NOMO-1 treated with DMSO at 0.1 percent for 48 hours (cell line): ENCODE measurements around the gene C4orf50.

Experiments used
- DNase-seq: peaks from one replicate; lab custom pipeline; 2025; ENCODE audit not compliant: unreplicated experiment; lab: John Stamatoyannopoulos, UW

The C4orf50 gene

DNA sequence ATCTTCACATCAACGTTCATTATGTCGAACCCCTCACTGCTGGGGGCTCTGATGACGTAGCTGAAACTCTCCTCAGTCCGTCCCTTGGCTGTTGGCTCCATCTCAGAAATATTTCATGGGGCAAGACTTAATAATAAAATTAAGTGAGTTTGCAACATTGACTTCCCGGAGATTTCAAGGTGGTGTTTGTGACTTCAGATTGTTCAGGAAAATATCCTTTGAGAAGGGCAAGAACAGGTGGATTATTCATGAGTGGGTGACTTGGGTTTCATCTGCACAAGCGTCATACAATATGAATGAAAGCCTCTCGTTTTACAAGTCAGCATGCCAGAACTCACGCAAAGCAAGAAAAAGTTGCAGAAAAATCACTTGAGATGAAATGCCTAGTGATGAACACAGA, at the start of gene C4orf50:
C4orf50 (minus strand) TSS at position 101 of the 400 bp plus-strand sequence.
- no peak for DNase-seq

DNA sequence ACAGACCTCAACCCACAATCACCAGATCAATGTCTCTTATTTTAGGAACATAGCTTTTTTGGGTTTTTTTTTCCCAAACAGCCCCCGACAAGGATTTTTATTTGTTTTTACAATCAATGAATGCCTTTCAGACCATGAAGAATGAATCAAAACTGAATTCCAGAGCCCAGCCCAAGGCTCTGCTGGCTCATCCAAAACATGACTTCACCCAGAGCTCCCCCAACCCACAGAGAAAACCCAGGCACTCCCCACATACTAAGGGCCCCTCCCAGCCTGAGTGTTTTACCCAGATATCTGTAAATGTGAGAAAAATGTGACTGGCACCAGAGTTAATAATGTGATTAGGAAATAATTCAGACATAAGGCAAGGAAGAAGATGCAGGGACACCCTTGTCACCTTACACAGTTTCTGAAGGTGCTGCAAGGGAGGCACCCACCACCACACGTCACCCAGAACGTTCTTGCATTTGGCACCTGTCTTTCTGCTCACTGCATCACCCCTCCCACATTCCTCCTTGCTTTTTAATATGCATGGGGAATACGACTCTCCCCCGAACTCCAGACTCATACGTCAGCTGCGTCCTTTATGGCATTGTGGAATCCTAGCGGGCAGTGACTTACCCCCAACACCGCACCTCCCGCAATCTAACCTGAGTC, 47.8 kb upstream of the C4orf50 start:
- no peak for DNase-seq

DNA sequence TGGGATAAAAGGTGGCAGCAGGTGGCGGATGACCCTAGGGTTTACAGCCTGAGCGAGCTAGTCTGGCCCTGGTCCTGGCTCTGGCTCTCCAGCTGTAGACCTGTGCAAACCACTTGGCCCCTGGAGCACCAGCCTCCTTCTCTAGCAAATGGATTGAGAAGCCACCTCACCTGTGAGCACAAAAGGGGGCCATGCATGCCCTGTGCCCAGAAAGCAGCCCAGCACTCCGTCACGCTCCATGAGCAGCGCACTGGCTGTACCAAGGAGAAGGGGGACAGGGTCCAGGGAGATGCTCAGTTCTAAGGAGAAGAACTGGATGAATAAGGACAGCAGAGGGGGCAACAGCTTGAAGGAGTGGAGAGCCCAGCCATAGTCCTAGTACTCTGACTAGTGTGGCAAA, 46.9 kb upstream of the C4orf50 start:
- DNase-seq = no peak

DNA sequence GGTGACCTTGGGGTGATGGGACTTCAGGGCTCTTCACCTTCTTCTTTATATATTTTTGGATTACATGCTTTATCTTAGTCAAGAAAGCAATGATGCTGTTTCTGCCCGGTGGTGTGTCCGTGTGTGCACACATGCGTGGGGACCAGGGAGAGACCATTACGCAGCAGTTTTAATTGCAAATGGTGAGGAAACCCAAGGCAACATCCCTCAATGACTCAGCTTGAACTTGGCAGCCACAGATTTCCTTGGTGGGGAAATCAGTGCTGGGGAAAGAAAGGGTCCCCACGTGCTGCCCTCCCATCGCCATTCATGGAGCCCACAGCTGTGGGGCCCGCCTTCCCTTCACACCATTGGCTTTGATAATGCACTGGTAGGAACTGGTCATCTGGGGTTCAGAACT, 46.2 kb upstream of the C4orf50 start:
- DNase-seq = no peak

DNA sequence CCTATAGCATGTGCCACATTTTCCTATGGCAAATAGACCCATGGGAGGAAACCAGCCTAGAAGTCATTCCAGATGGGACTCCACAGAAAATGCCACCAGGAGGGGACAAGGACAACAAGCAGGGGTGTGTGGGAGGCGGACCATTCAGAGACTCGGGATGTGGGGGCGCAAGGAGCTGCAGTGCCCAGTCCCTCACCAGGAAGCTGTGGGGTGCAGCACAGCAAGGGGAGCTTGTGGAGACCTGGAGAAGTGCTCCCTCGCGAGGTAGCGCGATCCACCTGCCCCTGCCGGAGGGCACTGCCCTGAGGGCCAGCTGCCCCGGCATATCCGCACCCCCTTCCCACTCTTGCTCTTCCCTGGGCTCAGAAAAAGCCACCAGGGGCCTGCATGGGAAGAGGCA, 45.5 kb upstream of the C4orf50 start:
- DNase-seq = no peak

DNA sequence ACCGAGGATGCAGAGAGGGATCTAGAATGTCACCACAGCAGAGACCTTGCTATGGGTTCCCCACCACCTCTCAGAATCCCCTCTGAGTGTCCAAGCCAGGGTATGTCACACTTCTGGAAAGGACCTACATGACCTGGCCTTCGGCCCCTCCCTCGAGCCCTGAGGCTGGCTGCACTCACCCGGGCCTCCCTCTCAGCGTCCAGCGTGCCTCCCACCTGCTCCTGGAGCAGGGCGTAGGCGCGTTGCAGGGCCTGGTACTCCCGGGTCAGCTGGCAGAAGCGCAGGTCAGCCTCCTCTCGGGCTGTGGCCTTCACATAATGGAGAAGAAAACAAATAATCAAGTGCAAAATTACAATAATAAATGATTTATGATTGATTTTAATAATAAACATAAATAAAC, 43.9 kb upstream of the C4orf50 start:
- DNase-seq = no peak

DNA sequence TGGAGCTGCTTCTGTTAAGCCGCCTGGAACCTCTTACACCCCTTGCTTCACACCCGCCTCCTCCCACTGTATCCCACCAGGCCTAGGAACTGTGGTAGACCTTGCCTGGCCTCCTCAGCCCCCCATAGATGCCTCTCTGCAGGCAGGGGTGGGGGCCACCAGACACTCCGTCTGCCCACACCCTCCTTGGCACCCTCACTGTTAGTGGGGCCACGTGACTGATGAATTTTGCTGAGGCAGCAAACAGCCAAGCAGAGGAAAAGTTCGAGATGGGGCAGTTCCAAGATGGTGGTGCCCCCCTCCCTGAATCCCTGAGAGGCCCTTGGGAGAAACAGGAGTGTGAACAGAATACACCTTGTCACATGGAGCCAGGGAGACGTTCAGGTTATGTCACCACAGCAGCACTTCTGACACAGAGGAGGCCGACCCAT, 41.2 kb upstream of the C4orf50 start:
- DNase-seq = no peak

DNA sequence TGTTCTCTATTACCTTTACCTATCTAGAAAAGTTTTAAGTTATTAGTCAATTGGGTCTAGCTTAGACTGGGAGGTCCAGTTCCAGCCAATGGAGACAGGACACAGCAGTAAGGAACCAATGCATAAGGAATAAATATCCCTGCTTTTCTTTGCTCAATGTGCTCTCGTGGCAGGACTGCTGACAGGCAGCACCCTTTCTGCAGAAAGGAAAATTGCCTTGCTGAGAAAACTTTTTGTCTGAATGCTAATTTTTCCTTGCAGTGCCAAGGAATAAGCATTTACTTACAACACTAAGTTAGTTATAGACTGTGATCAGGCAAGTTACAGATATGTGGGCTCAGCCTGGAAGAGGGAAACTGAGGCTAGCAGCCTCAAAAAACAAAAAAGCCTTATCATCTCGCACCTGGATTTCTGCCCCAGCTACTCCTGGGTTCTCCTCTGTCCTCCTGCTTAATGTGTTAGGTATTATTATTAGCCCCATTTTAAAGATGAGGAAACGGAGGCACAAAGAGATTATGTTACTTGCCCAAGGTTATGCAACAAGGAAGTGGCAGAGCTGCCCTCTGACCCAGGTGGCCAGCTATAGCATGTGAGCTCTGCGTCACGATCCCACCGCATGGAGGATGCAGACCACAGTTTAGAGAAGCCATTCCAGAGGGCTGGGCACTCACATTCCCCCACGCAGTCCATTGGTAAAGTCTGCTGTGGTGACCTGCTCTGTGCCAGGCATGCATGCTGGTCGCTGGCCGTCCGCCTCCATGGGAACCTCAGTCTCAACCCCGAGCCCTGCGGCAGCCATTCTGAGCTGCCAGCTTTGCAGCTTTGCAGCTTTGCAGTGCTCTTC, 40.5 kb upstream of the C4orf50 start:
- DNase-seq = no peak

DNA sequence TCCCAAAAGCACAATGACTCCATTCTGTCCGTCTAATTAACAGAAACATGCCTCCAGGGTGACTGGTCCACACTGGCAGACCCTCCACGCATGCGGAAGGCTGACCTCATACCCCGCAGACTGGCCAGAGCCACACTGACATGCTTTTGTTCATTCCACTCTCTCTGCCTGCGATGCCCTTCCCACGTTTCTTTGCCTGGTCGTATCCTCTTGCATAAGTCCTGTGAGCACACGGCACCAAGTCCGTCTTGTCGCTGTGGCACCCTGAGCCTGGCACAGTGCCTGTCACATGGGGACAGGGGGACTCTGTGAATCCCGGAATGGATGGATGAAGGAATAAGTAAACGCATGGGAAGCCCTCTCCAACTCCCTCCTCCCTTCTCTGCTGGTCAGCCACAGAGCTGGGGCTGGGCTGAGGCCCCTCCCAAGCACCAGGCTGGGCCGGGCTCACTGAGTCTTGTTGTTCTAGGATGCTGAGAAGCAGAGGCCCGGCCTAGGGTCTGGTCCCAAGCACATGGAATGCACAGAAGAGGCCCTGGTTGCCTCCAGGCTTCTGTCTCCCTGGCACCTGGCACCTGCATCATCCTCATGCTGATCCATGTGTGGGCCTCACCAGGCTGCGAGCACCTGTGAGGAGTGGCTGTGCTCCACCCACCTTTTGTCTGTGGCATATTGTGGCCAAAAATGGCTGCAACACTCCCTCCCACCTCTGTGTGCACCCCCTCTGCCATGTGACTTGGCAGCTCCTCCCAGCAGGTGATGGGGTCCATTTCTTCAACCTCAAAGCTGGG, 38.9 kb upstream of the C4orf50 start:
- DNase-seq = no peak

DNA sequence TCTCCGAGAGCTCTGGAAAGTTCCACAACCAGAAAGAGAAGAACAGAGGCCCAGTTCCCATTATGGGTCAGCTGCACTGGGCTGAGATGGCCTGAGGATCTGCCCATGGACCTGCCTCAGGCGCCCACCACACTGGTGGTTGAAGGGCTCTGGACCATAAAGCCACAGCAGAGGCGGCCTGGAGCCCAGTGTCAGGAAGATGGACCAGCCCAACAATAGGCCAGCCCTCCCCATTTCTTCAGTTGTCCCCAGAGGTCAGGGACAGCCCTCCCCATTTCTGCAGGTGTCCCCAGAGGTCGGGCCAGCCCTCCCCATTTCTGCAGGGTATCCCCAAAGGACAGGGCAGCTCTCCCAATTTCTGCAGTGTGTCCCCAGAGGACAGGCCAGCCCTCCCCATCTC, 37.2 kb upstream of the C4orf50 start:
- DNase-seq = no peak

DNA sequence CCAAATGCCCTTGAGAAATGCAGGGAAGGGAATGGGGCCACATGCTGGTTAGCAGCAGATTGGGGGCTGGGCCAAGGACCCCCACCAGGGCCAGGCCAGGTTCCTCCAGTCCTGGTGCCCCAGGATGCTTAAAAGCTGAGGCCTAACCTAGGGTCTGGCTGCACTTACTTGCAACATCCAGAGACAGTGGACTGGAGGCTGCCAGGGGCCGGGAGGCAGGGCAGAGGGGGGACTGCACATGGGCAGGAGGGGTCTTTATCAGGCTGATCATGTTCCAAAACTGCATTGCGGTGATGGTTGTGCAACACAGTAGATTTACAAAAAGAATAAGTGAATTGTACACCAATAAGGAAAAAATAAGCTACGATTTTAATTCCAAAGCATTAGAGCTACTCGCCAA, 36.8 kb upstream of the C4orf50 start:
- no peak for DNase-seq

DNA sequence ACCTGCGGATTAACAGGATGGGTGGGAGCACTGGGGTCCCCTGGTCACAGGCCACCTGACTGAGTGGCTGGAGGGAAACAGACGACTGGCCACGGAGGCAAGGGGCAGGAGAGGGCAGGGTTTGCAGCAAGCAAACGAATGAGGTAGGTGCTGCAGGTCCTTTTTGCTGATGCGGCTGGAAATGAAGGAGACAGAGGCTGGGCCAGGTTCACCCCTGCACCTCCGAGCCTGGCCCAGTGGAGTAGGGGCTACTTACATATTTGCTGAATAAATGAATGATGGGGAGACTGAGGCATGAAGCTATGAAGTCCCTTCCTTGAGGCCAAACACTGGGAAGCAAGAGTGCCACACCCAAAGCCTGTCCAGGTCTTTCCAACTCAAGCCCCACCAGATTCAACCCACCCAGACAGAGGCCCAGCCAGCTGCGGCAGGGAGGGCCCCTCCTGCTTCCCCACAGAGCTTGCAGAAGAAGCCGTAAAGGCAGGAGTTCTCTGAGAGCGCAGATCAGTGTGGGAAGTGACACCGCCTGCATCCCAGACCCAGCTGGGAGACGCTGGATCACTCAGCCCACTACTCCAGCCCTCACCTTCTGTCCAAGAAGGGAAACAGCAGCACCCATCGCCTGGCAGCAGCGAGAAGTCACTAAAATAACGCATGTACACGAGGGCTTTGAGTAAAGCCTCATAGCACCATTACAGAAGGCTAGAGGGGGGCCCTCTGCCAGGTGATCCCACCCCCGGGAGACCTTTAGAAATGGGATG, 36.1 kb upstream of the C4orf50 start:
- no peak for DNase-seq

DNA sequence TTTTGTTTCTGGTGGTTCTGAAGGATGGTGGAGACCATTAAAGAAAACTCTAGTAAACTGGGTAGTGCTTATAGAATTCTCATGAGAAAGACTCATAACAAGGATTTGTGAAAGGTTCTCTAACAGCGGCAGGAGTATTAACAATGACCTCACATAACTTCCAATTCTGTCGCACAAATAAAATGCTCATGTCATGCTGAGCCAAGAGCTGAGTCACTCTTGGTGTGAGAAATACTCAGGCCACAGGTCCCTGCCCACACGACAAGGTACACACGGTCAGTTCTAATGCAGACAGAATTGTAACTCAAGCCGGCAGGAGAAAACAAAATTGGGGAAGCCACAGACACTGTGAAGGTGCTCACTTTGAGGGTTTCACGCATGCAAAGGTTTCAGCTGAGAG, 34.4 kb upstream of the C4orf50 start:
- no peak for DNase-seq

DNA sequence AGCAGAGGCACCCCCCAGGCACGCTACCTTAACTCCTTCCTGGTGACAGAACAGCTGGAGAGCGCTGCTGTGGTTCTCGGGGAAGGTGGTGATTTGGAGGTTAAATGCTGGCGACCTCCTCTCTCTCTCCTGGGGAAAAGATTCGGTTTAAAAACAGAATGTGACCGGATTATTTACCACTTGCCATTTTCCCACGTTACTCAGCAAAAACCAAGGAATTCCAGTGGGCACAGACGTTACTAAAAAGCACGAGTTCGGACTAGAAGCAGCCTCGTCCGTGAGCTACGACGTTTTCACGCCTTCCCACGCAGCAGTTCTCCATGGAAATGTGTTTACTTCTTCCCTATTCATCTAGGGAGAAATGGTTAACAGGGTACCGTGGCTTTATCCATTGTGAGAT, 32.3 kb upstream of the C4orf50 start:
- DNase-seq = no peak

DNA sequence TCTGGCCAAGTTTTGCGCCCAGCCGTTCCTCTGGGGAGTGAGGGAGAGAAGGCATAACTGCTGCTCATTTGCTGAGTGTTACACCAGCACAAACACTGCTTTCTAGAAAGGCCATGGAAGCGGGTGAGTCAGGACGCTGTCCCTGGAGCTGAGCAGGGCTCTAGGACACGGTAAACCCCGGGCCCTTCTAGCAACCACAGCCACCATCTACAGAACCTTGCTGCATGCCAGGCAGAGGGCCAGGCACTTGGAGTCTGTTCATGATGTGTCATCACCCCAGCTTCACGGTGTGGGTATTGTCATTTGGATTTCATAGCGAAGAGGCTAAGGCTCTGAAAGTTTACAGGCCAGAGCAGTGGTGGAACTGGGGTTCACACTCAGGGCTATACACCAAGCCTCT, 31.8 kb upstream of the C4orf50 start:
- DNase-seq = no peak

DNA sequence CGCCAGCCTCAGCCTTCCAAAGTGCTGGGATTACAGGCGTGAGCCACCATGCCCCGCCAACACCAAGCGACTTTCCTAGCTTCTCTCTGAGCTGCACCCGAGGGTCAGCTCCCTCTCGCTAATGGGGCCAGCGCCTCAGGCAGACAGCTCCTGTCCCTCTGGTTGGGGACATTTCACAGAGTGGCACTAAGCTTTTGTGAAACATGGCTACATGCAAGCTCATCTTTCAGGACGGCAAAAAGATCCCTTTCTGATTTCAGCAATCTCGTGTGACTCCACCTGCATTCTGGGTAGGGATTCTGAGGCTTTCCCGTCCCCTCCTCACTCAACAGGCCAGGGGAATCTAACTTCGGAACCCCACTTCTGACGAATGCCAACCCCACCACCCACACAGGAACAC, 31.0 kb upstream of the C4orf50 start:
- DNase-seq = no peak

DNA sequence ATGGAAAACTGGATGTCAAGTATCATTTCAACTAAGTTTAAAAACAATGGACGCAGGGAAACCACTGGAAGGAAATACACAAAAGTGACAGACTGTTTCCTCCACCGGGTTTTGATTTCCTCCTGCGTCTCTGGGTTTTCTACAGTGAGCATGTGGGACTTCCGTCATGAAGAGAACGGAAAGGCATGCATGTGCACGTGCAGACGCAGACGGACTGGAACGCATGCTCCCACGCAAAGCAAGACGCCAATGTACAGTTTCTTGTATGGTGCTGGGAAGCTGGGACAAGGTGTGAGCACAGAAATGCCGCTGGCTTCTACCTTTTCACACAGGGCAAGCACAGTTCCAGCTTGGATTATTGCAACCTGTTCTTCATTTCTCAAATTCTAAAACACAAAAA, 30.3 kb upstream of the C4orf50 start:
- DNase-seq = no peak

DNA sequence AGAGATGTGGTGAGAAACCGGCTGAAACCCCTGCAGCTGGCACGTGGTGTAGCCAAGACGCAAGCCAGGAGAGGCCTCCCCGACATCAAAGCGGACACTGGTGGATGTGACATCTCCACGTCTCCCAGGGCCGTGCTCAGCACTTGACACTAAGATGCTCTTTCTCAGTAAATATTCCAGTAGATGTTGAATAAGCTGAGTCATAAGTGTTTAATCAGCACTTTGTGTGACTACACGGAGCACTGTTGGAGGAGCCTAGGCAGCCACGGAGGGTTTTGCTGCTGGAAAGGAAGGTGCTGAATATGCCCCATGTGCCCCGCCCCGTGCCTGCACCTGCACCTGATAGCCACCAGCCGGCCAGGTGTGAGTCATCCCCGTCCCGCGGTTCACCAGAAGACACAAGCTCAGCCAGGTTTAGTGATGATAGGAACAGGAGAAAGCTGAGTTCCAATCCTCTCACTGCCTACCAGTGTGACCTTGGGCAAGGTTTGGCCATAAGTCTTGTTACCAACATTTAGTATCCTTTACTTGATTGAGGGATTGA, 29.0 kb upstream of the C4orf50 start:
- no peak for DNase-seq

DNA sequence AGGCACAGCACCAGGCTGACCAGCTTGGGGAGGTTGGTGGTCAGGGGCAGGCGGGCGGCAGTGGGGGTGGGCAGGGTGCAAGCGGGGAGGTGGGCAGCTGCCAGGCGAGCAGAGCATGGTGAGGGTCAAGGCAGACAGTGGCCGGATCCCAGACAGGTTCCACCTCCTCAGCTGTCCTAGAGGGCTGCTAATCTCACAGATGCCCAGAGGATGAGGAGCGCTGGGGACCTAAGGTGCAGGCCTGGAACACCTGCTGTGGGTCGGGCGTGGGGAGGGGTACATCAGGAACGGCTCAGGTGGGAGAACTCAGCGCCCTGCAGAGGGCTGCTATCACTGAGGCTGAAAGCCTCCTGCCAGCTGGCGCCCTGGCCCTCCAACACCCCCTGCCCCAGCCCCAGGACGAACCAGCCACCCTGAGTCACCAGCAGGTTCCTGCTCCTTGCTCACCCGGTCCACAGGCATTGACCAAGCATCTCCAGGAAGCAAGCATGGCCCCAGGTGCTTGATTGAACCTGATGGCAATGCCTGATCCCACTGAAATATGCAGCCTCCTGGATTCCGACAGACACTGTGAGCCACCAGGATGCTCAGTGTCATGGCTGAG, 28.4 kb upstream of the C4orf50 start:
- DNase-seq = no peak

DNA sequence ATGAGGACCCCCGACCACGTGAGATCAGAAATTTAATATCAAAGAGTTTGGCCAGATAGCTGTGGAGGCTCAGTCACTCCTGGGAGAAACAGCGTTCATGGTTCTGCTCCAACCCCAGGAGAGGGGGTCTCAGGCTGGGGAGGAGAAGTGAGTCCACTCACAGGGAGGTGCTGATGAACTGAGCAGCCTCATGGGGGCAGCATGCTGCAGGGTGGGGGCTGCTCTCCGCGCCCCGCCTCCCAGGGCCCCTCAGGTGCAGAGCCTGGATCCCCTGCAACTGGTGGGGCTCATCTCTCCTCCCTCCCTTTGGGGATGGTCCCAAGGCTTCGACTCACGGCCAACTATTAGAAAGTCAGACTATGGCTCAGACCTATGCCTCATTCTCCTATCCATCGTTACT, 26.6 kb upstream of the C4orf50 start:
- DNase-seq = no peak
